NCI-H1436 treated with DMSO at 0.1 percent for 48 hours (cell line): ENCODE measurements around the gene CDA.

Source experiments
- DNase-seq: peaks from one replicate; lab custom pipeline; 2025; lab: John Stamatoyannopoulos, UW

Gene CDA

GRCh38 chr1:20648946-20649345 is 60.0 kb downstream of the CDA start:
- no peak for DNase-seq

- DNase-seq, result no peak
Observed at GRCh38 chr1:20652300-20652699, 63.4 kb downstream of the CDA start.

GRCh38 chr1:20654104-20654690 is 65.3 kb downstream of the CDA start:
- no peak for DNase-seq

GRCh38 chr1:20657024-20657423 is 68.1 kb downstream of the CDA start:
- DNase-seq, result no peak

GRCh38 chr1:20658166-20658915 is 69.4 kb downstream of the CDA start:
- no peak for DNase-seq

GRCh38 chr1:20660363-20660762 is 71.5 kb downstream of the CDA start:
- DNase-seq, result no peak

GRCh38 chr1:20660847-20661206 is 71.9 kb downstream of the CDA start:
- DNase-seq, result no peak

- peak; percentile 93 for DNase-seq
Observed at GRCh38 chr1:20661207-20662109, 72.6 kb downstream of the CDA start, which contains the start of gene DDOST. TSS of gene DDOST (minus strand) at chr1:20661369. CDS start at chr1:20661350, 19 bp downstream.

- DNase-seq, result no peak
Observed at GRCh38 chr1:20662110-20662475, 73.2 kb downstream of the CDA start.

- no peak for DNase-seq
Observed at GRCh38 chr1:20663365-20663764, 74.5 kb downstream of the CDA start.

GRCh38 chr1:20663969-20664715 is 75.2 kb downstream of the CDA start:
- no peak for DNase-seq

- no peak for DNase-seq
Observed at GRCh38 chr1:20665726-20666125, 76.8 kb downstream of the CDA start.

GRCh38 chr1:20666146-20666545 is 77.2 kb downstream of the CDA start:
- no peak for DNase-seq

GRCh38 chr1:20666804-20667203 is 77.9 kb downstream of the CDA start:
- no peak for DNase-seq
